ENCODE data around the gene ANO1.

The ANO1 gene

DNA sequence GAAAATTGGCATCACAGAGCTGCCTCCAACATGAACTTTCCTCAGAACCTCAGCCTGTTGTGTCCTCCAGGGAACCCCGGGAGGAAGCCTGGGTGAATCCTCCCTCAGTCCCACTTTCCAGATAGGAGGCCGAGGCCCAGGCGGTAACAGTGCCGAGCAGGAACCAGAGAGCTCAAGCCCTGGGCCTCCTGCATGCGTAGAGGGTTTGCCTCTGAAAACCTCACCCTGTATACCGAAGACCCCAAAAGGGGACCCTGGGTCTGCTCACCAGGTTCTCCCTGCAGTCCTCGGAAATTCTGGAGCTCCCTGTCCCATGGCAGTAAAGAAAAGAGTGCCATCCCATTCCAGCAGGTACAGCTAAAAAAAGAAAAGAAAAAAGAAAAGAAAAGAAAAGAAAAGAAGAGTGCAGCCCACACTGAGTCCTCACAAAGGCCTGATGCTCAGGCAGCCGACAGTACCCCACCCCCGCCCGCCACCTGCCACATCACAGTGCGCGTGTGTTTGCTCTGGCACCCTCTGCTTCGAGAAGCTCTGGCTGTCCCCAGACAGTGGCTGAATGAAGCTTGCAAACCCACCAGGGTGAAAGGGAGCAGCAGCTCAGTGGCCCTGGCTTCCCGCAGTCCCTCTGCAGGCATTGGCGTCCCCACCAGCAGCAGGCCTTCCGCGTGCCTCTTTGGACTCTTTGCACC, 96.6 kb downstream of the ANO1 start:
- no peak for DNase-seq (ENCODE audit: low read depth)
- H3K4me3 ChIP-seq (ENCODE audit: low read depth, low read length), result no peak overlapping the region

DNA sequence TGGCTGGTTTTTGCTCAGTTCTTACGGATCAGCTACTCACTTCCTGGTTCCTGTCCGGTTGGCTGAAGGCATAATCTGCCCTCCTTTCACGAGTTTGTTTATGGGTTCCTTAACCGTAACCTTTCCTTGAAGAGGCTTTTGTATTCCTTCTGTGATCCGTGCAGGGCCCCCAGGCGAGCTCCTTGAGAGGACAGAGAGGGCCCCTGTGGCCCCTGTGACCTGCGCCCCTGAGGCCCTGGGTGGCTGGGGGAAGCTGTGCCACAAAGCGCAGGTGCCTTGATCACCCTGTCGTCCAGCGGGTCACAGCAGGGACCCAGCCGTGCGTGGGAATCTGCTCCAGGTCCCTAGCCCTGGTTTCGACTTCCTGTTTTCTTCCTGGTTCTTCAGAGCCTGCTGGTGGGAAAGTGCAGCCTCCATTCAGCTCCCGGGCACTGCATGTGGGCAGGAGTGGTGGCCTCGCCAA, 97.2 kb downstream of the ANO1 start:
- DNase-seq (ENCODE audit: low read depth), result no peak

DNA sequence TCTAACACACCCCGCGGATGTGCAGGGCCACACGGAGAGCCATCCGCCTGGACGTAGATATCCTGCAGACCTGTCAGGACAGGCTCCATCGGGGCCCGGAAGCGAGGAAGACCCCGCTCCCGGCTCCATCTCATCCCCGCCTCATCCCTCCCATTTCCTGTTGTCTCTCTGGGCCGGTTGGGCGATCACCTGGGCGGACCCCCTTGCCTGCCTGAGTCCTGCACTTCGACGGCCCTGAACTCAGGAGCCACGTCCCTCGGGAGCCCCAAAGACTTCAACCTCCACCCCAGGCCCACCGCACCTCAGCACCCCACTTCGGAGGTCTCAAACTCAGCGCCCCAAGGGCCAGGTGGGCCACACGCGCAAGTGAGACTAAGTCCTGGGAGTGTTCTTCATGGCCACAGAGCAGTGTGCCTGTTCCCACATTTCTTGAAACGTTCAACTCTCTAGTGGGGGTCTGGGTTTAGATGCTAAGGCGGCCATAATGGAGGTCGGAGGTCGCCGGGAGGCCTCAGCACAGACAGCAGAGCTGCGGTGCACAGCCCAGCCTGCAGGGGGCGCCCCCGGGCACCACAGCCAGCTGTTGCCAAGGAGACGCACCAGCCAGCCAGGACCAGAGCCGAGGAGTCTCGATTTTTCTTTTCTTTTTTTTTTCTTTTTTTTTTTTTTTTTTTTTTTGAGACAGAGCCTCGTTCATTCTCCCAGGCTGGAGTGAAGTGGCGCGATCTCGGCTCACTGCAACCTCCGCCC, 99.0 kb downstream of the ANO1 start:
- no peak overlapping the region for H3K4me3 ChIP-seq (ENCODE audit: low read depth, low read length)
- DNase-seq (ENCODE audit: low read depth), result no peak

More for the DNA sequence above, 97.2 kb downstream of the ANO1 start:
- no peak overlapping the region for H3K4me3 ChIP-seq (ENCODE audit: low read depth, low read length)

DNA sequence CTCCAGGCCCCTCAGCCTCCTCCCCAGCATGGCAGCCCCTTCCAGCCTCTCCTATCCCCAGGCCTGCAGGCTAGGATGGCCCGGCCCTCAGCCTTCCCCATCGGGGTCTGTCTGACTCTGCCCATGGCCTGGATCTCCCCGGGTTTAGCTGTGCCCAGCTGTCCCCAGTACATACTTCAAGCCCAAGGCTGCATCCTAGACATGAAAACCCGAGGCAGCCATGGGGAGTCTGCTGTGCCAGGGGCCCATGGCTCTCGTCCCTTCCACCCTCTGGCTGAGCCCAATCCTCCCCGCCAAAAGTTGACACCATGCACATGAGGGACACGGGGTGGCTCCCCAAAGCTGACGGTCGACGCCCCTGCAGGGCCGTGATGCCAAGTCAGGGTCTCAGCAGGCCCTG, 102.8 kb downstream of the ANO1 start:
- no peak for DNase-seq (ENCODE audit: low read depth)

GRCh38 chr11:70182266-70182665, 104.1 kb downstream of the ANO1 start:
- H3K4me3 ChIP-seq (ENCODE audit: low read depth, low read length), result no peak overlapping the region
- DNase-seq (ENCODE audit: low read depth), result no peak

More for the DNA sequence above, 102.8 kb downstream of the ANO1 start:
- H3K4me3 ChIP-seq (ENCODE audit: low read depth, low read length), result no peak overlapping the region

DNA sequence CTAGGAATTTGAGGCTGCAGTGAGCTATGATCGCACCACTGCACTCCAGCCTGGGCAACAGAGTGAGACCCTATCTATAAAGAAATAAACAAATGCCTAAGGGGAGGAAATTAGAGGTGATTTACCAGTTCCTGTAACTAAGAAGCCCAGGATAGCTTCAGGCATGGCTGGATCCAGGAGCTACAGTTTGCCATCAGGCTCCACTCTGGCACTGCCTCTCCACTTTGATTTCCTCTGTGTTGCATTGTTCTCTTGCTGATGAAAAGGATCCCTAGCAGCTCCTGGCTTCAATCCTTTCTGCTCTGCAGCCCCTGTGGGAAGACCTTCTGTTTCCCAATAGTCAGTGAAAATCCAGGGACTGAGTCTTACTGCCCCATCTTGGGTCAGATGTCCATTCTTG, 104.9 kb downstream of the ANO1 start:
- DNase-seq (ENCODE audit: low read depth), result no peak
- no peak overlapping the region for H3K4me3 ChIP-seq (ENCODE audit: low read depth, low read length)

DNA sequence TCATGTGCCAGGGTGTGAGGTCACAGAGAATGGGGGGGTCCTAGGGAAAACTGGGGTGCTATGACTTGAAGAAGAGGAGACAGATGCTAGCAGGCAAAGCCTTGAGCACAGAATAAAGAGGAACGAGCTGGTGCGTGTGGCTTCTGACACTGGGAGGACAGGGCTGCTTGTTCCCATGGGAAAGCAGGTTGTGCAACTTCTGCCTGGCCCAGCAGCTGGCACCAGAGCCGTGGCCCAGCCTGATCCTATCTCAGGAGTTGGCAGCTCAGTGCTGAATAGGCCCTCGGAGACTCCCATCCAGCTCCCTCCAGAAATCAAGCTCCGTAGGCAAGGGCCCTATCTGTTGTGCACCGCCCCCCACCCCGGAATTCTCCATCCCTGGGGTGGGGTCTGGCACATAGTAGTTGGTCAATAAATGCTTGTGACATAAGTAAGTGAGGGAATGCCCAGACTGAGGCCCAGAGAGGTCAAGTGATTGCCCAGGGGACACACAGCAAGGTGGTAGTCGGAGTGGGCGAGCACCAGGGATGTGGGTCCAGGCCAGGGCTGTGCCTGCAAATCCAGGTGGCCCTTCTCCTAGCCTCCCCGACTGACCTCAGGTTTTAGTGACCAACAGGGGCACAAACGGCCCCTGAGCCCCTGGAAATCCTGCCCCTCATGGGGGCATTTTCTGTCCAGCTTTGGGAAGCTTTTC, 105.5 kb downstream of the ANO1 start:
- no peak overlapping the region for H3K4me3 ChIP-seq (ENCODE audit: low read depth, low read length)

GRCh38 chr11:70184396-70184795, 106.3 kb downstream of the ANO1 start:
- DNase-seq (ENCODE audit: low read depth), result no peak
- H3K4me3 ChIP-seq (ENCODE audit: low read depth, low read length), result no peak overlapping the region

More for the DNA sequence above, 105.5 kb downstream of the ANO1 start:
- no peak for DNase-seq (ENCODE audit: low read depth)

GRCh38 chr11:70185348-70186055, 107.4 kb downstream of the ANO1 start:
- no peak for DNase-seq (ENCODE audit: low read depth)
- H3K4me3 ChIP-seq (ENCODE audit: low read depth, low read length), result no peak overlapping the region

DNA sequence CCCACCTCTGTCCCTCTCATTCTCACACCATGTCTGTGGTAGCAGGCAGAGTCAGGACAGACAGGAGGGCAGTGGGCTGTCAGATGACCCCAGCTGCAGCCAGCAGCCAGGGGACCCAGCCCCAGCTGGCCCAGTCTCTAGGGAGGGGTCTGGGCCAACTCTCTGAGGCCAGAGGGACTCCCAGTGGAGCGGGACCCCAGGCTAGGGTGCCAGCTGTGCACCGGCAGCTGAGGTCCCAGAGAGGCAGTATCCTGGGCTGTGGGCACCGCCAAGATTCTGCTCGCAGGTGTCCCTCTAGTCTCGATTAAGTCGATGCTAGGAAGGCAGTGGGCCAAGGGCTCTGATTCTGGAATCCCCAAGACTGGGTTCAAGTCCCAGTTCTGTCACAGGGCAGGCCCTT, 108.3 kb downstream of the ANO1 start:
- no peak for DNase-seq (ENCODE audit: low read depth)
- no peak overlapping the region for H3K4me3 ChIP-seq (ENCODE audit: low read depth, low read length)

DNA sequence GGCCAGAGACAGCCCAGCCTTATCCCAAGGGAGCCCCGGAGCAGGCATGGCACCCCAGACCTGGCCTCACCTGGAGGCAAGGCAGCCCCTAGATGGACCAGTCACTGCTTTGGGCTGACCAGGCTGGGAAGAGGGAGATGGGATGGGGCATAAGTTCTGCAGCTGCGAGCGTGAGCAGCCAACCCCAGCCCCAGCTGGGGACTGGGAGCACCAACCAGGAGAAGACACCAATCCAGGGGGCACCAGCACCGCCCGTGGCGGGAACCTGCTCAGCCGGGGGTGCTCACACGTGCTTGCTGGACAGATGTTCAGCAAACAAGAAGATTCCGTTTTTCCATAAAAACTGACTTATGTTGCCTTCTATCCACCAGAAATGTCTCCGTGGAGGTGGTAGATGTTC, 108.8 kb downstream of the ANO1 start:
- DNase-seq (ENCODE audit: low read depth), result no peak
- no peak overlapping the region for H3K4me3 ChIP-seq (ENCODE audit: low read depth, low read length)

GRCh38 chr11:70187771-70188170, 109.7 kb downstream of the ANO1 start:
- H3K4me3 ChIP-seq (ENCODE audit: low read depth, low read length), result no peak overlapping the region
- no peak for DNase-seq (ENCODE audit: low read depth)

DNA sequence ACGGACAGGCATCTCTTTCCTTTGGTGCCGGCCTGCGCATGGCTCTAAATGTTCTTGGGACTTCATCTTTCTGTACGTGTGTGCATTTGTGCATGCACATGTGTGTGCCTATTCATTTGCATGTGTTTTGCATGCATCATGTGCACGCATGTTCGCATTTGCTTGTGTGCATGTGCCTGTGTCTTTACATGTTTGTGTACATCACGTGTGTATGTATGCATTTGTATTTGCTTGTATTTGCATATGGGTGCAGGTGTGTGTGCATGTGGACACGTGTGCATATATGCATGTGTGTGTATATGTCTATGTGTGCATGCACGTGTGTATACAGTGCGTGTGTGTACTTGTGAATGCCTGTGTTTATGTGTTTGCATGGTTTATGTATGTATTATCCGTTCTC, 111.5 kb downstream of the ANO1 start:
- DNase-seq (ENCODE audit: low read depth), result no peak

DNA sequence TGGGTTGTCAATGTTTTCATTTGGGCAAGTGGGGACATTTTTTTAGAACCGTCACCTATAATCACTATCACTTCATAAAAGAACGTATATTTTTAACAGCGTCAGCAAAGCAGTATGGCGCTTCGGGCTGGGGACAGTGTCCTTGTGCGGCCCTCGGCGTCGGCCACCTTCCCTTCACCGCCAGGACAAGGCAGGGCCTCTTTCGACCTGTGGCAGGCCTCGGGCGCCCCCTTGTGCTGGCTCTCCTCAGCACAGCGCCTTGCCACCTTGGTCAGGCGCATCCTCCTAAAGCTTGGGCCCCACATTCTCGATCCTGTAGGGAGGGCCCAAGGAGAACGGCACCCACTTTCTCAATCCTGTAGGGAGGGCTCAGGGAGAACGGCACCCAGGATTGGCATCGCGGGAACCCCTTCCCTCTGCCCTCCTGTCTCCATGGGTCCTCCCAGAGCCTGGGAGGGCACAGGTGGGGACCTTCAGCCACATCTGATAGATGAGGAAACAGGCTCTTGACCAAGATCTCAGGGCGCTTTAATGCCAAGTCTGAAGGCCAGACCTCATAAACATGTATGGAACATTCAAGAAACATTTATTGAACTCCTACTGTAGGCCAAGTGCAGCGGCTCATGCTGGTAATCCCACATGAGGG, 113.5 kb downstream of the ANO1 start:
- no peak for DNase-seq (ENCODE audit: low read depth)
- H3K4me3 ChIP-seq (ENCODE audit: low read depth, low read length), result no peak overlapping the region

More for the DNA sequence above, 111.5 kb downstream of the ANO1 start:
- H3K4me3 ChIP-seq (ENCODE audit: low read depth, low read length), result no peak overlapping the region

DNA sequence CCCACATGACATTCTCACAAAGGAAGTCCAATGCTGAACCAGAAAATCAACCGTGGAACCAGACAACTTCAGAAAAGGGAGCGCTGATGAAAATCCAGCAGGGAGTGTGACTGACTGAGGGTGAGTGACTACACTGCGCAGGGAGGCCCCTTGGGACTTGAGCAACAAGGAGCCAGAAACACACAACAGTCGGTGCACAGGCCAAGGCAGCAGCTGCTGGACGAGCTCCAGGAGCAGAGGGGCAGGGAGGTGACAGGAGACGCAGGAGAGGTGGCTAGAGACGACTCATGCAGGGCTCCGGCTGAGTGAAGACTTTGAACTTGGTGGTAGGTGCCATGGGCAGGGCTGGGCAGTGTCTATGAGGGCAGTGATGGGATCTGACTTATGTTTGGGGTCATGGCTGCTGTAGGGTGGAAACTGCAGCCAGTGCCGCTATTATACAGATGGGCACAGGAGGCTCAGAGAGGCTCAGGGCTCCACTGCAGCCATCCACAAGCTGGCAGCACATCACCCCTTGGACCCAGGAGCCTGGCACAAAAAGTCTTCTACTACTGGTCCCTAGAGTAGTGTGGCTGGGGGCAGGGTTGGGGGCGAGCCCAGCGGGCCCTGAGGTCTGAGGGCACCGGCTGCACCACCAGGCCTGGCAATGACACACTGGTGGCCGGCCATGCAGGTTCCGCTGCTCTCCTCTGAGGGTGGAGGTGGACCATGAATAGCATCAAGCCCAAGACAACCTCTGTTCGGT, 114.7 kb downstream of the ANO1 start:
- no peak for DNase-seq (ENCODE audit: low read depth)
- H3K4me3 ChIP-seq (ENCODE audit: low read depth, low read length), result no peak overlapping the region

DNA sequence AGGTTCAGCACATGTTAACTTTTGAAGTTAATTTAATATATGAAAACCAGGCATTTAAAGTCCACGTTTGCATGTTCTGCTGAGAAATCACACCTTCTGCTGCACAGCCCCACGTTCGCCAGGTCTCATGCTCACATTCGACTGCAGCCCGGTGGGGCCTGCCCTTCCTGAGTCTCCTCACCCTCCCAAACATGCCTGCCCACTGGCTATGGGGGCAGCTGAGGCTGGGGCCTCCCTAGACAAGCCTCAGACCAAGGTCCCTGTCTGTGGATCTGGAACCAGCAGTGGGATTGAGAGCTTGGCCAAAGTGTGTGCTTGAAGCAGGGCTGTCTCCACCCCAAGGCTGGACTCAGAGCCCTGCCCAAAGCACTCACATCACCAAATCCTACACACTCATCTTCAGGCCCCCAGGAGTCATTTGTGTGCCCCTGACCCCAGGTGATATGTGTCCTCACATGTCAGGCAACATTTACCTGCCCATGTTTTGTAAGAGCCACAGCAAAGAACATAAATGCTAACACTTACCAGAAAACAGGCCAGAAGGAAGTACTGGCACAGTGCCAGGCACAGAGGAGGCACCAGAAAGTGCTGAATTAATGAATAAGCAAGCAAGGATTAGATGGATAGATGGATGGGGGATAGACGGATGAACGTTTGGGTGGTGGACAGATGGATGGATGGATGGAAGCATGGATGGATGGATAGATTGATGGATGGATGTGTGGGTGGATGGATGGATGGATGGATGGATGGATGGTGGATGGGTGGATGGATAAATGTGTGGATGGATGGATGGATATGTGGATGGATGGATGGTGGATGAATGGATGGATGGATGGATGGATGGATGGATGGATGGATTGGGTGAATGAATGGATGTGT, 115.5 kb downstream of the ANO1 start:
- no peak for DNase-seq (ENCODE audit: low read depth)
- no peak overlapping the region for H3K4me3 ChIP-seq (ENCODE audit: low read depth, low read length)

DNA sequence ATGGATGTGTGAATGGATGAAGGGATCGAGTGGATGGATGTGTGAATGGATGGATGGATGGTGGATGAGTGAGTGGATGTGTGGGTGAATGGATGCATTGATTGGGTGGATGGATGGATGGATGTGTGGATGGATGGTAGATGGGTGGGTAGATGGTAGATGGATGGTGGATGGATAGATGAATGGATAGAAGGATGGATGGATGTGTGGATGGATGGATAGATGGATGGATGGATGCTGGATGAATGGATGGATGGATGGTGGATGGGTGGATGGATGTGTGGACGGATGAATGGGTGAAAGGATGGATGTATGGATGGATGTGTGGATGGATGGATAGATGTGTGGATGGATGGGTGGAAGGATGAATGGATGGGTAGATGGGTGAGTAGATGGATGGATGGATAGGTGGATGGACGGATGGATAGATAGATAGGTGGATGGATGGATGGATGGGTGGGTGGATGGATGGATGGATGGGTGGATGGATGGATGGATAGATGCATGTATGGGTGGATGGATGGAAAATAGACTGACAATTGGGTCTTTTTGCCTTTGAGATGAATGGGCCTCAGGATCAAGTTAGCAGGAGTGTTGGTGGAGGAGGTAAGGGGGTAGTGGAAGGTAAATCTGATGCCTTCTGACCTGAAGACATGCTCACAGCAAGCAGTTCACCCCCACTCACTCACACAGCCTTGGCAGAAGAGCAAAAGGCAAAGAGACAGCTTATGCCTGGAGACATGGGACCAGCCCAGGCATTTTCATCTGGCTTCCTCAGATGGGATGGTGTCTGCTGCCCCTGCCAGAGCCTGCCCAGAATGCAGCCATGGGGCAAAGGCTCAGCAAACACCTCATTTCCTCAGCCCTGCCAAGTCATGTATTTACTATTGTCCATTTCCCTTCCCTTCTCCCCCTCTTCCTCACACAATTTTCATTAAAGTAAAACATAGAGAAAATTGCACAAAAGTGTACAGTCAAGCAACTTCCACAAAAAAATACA, 117.0 kb downstream of the ANO1 start:
- H3K4me3 ChIP-seq (ENCODE audit: low read depth, low read length), result no peak overlapping the region
- DNase-seq (ENCODE audit: low read depth), result no peak
